K562 (cell line): ENCODE measurements around the gene RGN. TPM values are rescaled to one million over a fixed set of nuclear protein-coding genes. Genes with fewer than 3 reads are reported as not detected.
"Not testable (repeated sequence)": the region's sequence is repeated elsewhere in the genome, so short reads cannot be mapped to it uniquely, and the experiment has no call there.

Experiments
- ATAC-seq: fragments of 200-7000 bp; cut with Tn5 transposase; 3 replicates; pipeline ENCODE4 v1.9.1; 2020; ENCODE audit warnings: moderate library complexity
- BruUV-seq: library from RNA; stranded (reverse); fragments of 400-500 nt; replicated peaks from 2 replicates; lab custom pipeline; 2021; lab: Mats Ljungman, UMichigan
- CTCF ChIA-PET: fragments of 300-600 bp; formaldehyde crosslinking; extraction: SDS; loops from one replicate; lab custom pipeline; 2021; ENCODE audit warnings: low intra/inter-chr PET ratio; lab: Yijun Ruan, JAX
- POLR2A ChIA-PET: fragments of 300-600, 350-650 bp; sonication (Branson Sonifier 250); formaldehyde crosslinking; extraction: SDS; loops from one replicate; lab custom pipeline; 2021; ENCODE audit warnings: antibody characterized with exemption, inconsistent platforms; lab: Yijun Ruan, JAX
- DNase-seq, 4 experiments: peaks; one replicate each; pipeline versions ENCODE4 v3.0.0 to v3.0.0-alpha.2; 2011 to 2018; ENCODE audit warnings: low spot score in 3 of 4, mixed read lengths in 3 of 4; ENCODE audit errors: extremely low read depth in 1 of 4
- FAIRE-seq: peaks from 2 replicates; lab custom pipeline; 2011; peaks lifted over from hg19 to GRCh38; lab: Jason Lieb, UNC
- H2AFZ ChIP-seq: 2 replicates; pipeline ENCODE4 v1.6.0; 2011; ENCODE audit warnings: low read depth, low read length, control low read depth, inconsistent platforms
- H3K27ac ChIP-seq: fragments of 200-600 bp; 3 replicates; pipeline ENCODE4 v1.8.0; 2011; ENCODE audit warnings: low read depth, mild to moderate bottlenecking, control low read depth, inconsistent platforms, low read length, moderate library complexity, mixed read lengths; ENCODE audit errors: extremely low read depth
- H3K27me3 ChIP-seq, 2 experiments: fragments of 300-600 bp in 1 of 2; 2 replicates in 1 of 2; 3 replicates in 1 of 2; pipeline versions ENCODE4 v1.6.0 to v1.8.0; 2011; ENCODE audit warnings: inconsistent platforms in 2 of 2, low read length in 2 of 2, mild to moderate bottlenecking in 1 of 2, mixed read lengths in 1 of 2, moderate library complexity in 1 of 2; ENCODE audit not compliant: control insufficient read depth in 2 of 2, insufficient read depth in 2 of 2
- H3K36me3 ChIP-seq: fragments of 300-600 bp; 3 replicates; pipeline ENCODE4 v1.8.0; 2011; ENCODE audit warnings: mild to moderate bottlenecking, low read length, inconsistent platforms; ENCODE audit not compliant: control insufficient read depth, insufficient read depth
- H3K4me1 ChIP-seq, 2 experiments: fragments of 200-600 bp in 1 of 2; replicated peaks in 1 of 2; 2 replicates in 1 of 2; 3 replicates in 1 of 2; pipeline versions ENCODE4 v1.5.1 to v1.8.0; 2011; ENCODE audit warnings: inconsistent platforms in 2 of 2, low read length in 2 of 2, mild to moderate bottlenecking in 1 of 2, mixed read lengths in 1 of 2, moderate library complexity in 1 of 2; ENCODE audit not compliant: control insufficient read depth in 2 of 2, insufficient read depth in 2 of 2
- H3K4me2 ChIP-seq: 2 replicates; pipeline ENCODE4 v1.6.1; 2011; ENCODE audit warnings: low read length, control low read depth, inconsistent platforms, mixed read lengths; ENCODE audit not compliant: insufficient read depth
- H3K4me3 ChIP-seq: fragments of 200-600 bp; sonication (generic), shearing (Covaris generic); 2 replicates; pipeline ENCODE4 v1.5.1; 2016; ENCODE audit warnings: control low read depth, inconsistent platforms
- H3K79me2 ChIP-seq: fragments of 200-600 bp; 3 replicates; pipeline ENCODE4 v1.8.0; 2011; ENCODE audit warnings: low read length, inconsistent platforms; ENCODE audit not compliant: control insufficient read depth, insufficient read depth
- H3K9ac ChIP-seq, 2 experiments: 2 replicates each; pipeline versions ENCODE4 v1.6.0 to v1.6.1; 2011; ENCODE audit warnings: low read depth in 2 of 2, low read length in 2 of 2, control low read depth in 1 of 2, inconsistent platforms in 1 of 2, mild to moderate bottlenecking in 1 of 2, mixed read lengths in 1 of 2; ENCODE audit not compliant: insufficient read depth in 1 of 2
- H3K9me1 ChIP-seq: one replicate; pipeline ENCODE4 v1.6.0; 2011; ENCODE audit warnings: inconsistent platforms, mild to moderate bottlenecking, low read length, moderate library complexity; ENCODE audit not compliant: control insufficient read depth, insufficient read depth
- H3K9me3 ChIP-seq: replicated peaks from 2 replicates; pipeline ENCODE4 v1.5.1; 2011; ENCODE audit warnings: low read depth, low read length, inconsistent platforms; ENCODE audit not compliant: control insufficient read depth, insufficient read depth
- H4K20me1 ChIP-seq: replicated peaks from 2 replicates; pipeline ENCODE4 v1.6.1; 2011; ENCODE audit warnings: low read length, inconsistent platforms, mixed read lengths; ENCODE audit not compliant: control insufficient read depth, insufficient read depth
- ARID1B ChIP-seq: fragments of 450-650 bp; IDR thresholded peaks from 2 replicates; pipeline ENCODE4 v1.6.1; 2016; ENCODE audit warnings: antibody characterized with exemption, mild to moderate bottlenecking, inconsistent platforms
- CBFA2T3 ChIP-seq: fragments of 450-650 bp; IDR thresholded peaks from 2 replicates; pipeline ENCODE4 v1.6.1; 2017
- CEBPB ChIP-seq: fragments of 450-650 bp; IDR thresholded peaks from 2 replicates; pipeline ENCODE4 v1.6.1; 2016; ENCODE audit warnings: missing genetic modification characterization, missing compliant biosample characterization
- DPF2 ChIP-seq: fragments of 450-650 bp; IDR thresholded peaks from 2 replicates; pipeline ENCODE4 v1.6.1; 2016
- EHMT2 ChIP-seq: fragments of 450-650 bp; IDR thresholded peaks from 2 replicates; pipeline ENCODE4 v1.6.1; 2018; ENCODE audit warnings: antibody characterized with exemption
- FOSL1 ChIP-seq: fragments of 200-800 bp; sonication (Bioruptor generic); conservative IDR thresholded peaks from 2 replicates; pipeline ENCODE4 v1.6.1; 2016; ENCODE audit warnings: missing genetic modification characterization, missing compliant biosample characterization
- JUND ChIP-seq, 2 experiments: IDR thresholded peaks; 2 replicates in 1 of 2; 3 replicates in 1 of 2; pipeline ENCODE4 v1.6.1; 2011; ENCODE audit warnings: borderline replicate concordance in 2 of 2, low read depth in 2 of 2, low read length in 2 of 2, improper control_type of control experiment in 1 of 2, missing biosample characterization in 1 of 2, missing genetic modification characterization in 1 of 2, missing genetic modification reagents in 1 of 2
- MEIS2 ChIP-seq: fragments of 450-650 bp; IDR thresholded peaks from 2 replicates; pipeline ENCODE4 v1.6.1; 2014; ENCODE audit warnings: mild to moderate bottlenecking; ENCODE audit not compliant: partially characterized antibody
- NR2C1 ChIP-seq, 2 experiments: fragments of 450-650 bp; IDR thresholded peaks; 2 replicates each; pipeline ENCODE4 v1.6.1; 2017; ENCODE audit warnings: mild to moderate bottlenecking in 2 of 2, antibody characterized with exemption in 1 of 2, inconsistent platforms in 1 of 2, missing compliant biosample characterization in 1 of 2, missing genetic modification characterization in 1 of 2
- POLR2A ChIP-seq: fragments of 450-650 bp; conservative IDR thresholded peaks from 2 replicates; pipeline ENCODE4 v1.6.1; 2016
- SMARCA4 ChIP-seq: fragments of 450-650 bp; IDR thresholded peaks from 2 replicates; pipeline ENCODE4 v1.6.1; 2016
- SOX6 ChIP-seq: fragments of 450-650 bp; IDR thresholded peaks from 2 replicates; pipeline ENCODE4 v1.6.1; 2014; ENCODE audit warnings: mild to moderate bottlenecking
- TAF9B ChIP-seq: fragments of 450-650 bp; IDR thresholded peaks from 2 replicates; pipeline ENCODE4 v1.6.1; 2018; ENCODE audit warnings: mild to moderate bottlenecking; ENCODE audit not compliant: partially characterized antibody
- WGBS: fragments of 100-300 bp; shearing (Covaris generic); methylation state at CpG from one replicate; pipeline ENCODE4 v1.1.6; 2016; ENCODE audit warnings: low coverage, mixed read lengths; ENCODE audit not compliant: insufficient coverage; ENCODE audit errors: missing lambda C conversion rate; 5-methylcytosine and 5-hydroxymethylcytosine counted together
- in situ Hi-C: fragments of 300-500 bp; cut with MboI; formaldehyde crosslinking; loops from 4 replicates; pipeline ENCODE4 v1.15.0; 2018; ENCODE audit warnings: inconsistent platforms, mixed read lengths
- intact Hi-C: fragments of 100-400 bp; cut with micrococcal nuclease; formaldehyde crosslinking; loops from 2 replicates; pipeline ENCODE4 v1.14.2; 2022
- polyA plus RNA-seq, 8 experiments: library from polyadenylated mRNA; depleted of rRNA in 4 of 8; stranded (reverse) in 5 of 8; unstranded in 3 of 8; fragments of >200 nt; fragmentation: Nextera tagmentation in 2 of 8; fragmentation: Illumina TruSeq in 1 of 8; extraction: Ambion mirVana in 2 of 8; extraction: Trizol in 1 of 8; gene quantifications; 2 replicates each; pipeline versions ENCODE4 v1.2.1 to v1.2.3, GENCODE V29; 2011 to 2014; ENCODE audit warnings: inconsistent platforms in 1 of 8, missing spikeins in 1 of 8
- total RNA-seq, 7 experiments: library from RNA; depleted of rRNA in 6 of 7; stranded (reverse); fragments of >200 nt in 6 of 7; fragmentation: Illumina TruSeq in 2 of 7; extraction: Trizol in 2 of 7; gene quantifications; 2 replicates each; pipeline versions ENCODE4 v1.2.1 to v1.2.3, GENCODE V29; 2011 to 2021; ENCODE audit warnings: low replicate concordance in 1 of 7
- TF ChIP-seq, protein P1 (sequence below), 2 experiments: fragments of 450-650 bp in 1 of 2; sonication (generic) in 1 of 2; formaldehyde crosslinking in 1 of 2; IDR thresholded peaks in 1 of 2; conservative IDR thresholded peaks in 1 of 2; 2 replicates each; pipeline versions ENCODE4 v1.6.1 to v1.8.1; 2016 to 2023; ENCODE audit warnings: mild to moderate bottlenecking in 2 of 2, moderate library complexity in 2 of 2, inconsistent platforms in 1 of 2, missing genetic modification reagents in 1 of 2

The RGN gene
- total and polyA plus RNA-seq, 9 of the 15 experiments (the other 6 are each of a cell fraction or from before 2014, with no cell fraction given): not detected

DNA sequence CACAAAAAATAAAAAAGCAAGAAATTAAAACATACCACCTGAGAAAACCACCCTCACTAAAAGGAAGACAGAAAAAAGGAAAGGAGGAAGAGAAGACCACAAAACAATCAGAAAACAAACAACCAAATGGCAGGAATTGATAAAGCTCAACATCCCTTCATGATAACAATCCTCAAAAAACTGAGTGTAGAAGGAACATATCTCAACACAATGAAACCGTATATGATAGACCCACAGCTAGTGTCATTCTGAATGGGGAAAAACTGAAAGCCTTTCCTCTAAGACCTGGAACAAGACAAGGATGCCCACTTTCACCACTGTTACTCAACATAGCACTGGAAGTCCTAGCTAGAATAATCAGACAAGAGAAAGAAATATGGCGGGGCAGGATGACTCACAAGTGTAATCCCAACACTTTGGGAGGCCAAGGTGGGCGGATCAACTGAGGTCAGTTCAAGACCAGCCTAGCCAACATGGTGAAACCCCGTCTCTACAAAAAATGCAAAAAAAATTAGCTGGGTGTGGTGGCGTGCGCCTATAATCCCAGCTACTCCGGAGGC is 38.4 kb downstream of the RGN start:
- ATAC-seq: peak; percentile 66
- intact Hi-C loops: not testable (repeated sequence)

More for the DNA sequence above, 38.4 kb downstream of the RGN start:
- H3K9me1 ChIP-seq; BruUV-seq; H4K20me1 ChIP-seq; H3K9ac ChIP-seq; H3K36me3 ChIP-seq; CTCF ChIA-PET; H3K4me1 ChIP-seq; H3K9me3 ChIP-seq; H3K79me2 ChIP-seq; H3K27me3 ChIP-seq; in situ Hi-C loops; H3K27ac ChIP-seq; FAIRE-seq; H3K4me3 ChIP-seq; TF ChIP-seq NR2C1 (tag; IDR thresholded peaks at IDR 0.05): not testable (repeated sequence)
- peak in 1 of 4 experiments; percentile 35 for DNase-seq
- peak overlapping the region; percentile 12; the same call in 1 of the 2 replicates for H3K4me2 ChIP-seq
- TF ChIP-seq POLR2A (peak; percentile 36; the same call in 1 of the 2 replicates), JUND (IDR thresholded peaks at IDR 0.05; ENCODE audit: borderline replicate concordance, low read depth, low read length) (peak; percentile 51; the same call in 1 of the 2 replicates), JUND (tag; IDR thresholded peaks at IDR 0.05; ENCODE audit: borderline replicate concordance, low read depth, low read length) (peak; percentile 24; the same call in 1 of the 3 replicates), MEIS2 (peak; percentile 58), SMARCA4 (peak; percentile 49; the same call in 1 of the 2 replicates), CBFA2T3 (peak; percentile 39), TAF9B (peak; percentile 13), EHMT2 (peak; percentile 75; the same call in 1 of the 2 replicates), ARID1B (peak; percentile 58), DPF2 (peak; percentile 69), NR2C1 (IDR thresholded peaks at IDR 0.05) (0 out of 2 replicates have a peak, but pooled peaks have one; percentile 17), SOX6 (peak; percentile 33; the same call in 1 of the 2 replicates), CEBPB (0 out of 2 replicates have a peak, but pooled peaks have one; percentile 22), FOSL1 (peak; percentile 71)
- TF ChIP-seq, protein P1, sequence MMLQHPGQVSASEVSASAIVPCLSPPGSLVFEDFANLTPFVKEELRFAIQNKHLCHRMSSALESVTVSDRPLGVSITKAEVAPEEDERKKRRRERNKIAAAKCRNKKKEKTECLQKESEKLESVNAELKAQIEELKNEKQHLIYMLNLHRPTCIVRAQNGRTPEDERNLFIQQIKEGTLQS (IDR thresholded peaks at IDR 0.05): peak; percentile 82
- TF ChIP-seq, protein P1 (CRISPR knock-in tag; conservative IDR thresholded peaks at IDR 0.05): not testable (repeated sequence)
- H2AFZ ChIP-seq: peak overlapping the region; percentile 26; the same call in 1 of the 2 replicates
- POLR2A ChIA-PET: interaction anchor here (1.1 to 1.4 kb wide), 2 partner anchors 11 to 19 kb away, joined by 3 to 4 read pairs; no protein-coding TSS in a partner anchor
- 0% methylated on average over 6 of the region's 7 CpGs for WGBS
